Fibroblast of lung (primary cell): ENCODE data around the gene ARMH2.

Experiments
- EZH2 ChIP-seq: IDR thresholded peaks from 2 replicates; pipeline ENCODE4 v1.5.1; 2012; ENCODE audit warnings: low read length, control low read depth, mild to moderate bottlenecking; ENCODE audit errors: missing control alignments
- TF ChIP-seq, protein P1 (sequence below), 2 donors: IDR thresholded peaks in 1 of 2; conservative IDR thresholded peaks in 1 of 2; 1 replicate in 1 of 2; 2 replicates in 1 of 2; pipeline ENCODE4 v1.5.1; 2011 to 2012; ENCODE audit warnings: low read length in 2 of 2, control low read depth in 1 of 2, inconsistent platforms in 1 of 2, low read depth in 1 of 2, mild to moderate bottlenecking in 1 of 2

DNA sequence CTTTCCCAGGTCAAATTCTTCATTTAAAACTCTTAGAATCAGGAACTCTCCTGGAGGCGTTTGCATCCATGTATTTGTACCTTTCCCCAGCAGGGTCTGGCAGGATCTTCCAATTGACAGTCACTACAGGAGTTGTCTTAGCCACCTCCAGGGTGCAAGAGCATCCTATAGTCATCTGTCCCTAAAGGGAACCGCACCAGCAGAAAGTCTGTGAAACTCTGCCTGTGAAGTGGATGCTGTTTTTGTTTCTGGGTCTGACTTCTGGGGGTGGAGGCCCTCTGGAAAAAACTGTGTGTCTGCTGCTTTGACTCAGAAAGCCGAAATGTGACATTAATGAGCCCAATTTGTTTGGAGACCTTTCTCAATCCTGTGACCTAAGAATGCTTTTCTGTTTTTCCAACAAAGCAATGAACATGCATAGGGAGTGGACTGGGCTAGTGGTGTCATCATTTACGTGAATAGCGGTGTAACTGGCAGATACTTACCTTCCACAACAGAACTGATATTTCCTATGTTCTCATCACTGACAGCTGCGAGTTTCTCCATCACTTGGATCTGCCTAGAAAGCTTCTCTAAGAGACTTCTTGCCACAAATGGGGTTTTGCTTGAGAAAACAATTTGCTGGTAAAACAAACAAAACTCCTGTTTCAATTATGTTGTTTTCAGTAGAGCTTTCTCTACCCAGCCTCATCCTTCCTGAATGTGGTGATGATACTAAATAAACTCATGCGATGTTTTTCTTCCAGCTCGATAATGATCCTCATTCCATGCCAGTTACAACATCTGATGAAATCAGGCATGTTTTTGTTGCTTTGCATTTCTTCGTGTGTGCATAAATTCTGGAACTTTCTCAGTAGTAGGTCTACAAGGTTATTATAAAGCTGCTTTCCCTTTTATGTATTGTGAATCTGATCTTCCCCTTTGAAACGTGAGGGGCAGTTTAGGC is 33.3 kb upstream of the ARMH2 start:
- TF ChIP-seq, protein P1, sequence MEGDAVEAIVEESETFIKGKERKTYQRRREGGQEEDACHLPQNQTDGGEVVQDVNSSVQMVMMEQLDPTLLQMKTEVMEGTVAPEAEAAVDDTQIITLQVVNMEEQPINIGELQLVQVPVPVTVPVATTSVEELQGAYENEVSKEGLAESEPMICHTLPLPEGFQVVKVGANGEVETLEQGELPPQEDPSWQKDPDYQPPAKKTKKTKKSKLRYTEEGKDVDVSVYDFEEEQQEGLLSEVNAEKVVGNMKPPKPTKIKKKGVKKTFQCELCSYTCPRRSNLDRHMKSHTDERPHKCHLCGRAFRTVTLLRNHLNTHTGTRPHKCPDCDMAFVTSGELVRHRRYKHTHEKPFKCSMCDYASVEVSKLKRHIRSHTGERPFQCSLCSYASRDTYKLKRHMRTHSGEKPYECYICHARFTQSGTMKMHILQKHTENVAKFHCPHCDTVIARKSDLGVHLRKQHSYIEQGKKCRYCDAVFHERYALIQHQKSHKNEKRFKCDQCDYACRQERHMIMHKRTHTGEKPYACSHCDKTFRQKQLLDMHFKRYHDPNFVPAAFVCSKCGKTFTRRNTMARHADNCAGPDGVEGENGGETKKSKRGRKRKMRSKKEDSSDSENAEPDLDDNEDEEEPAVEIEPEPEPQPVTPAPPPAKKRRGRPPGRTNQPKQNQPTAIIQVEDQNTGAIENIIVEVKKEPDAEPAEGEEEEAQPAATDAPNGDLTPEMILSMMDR (conservative IDR thresholded peaks at IDR 0.05 in 1 of 2, IDR thresholded peaks at IDR 0.05 in 1 of 2; ENCODE audit: low read depth in 1 of 2, low read length in 2 of 2), result no peak
- no peak for TF ChIP-seq EZH2
